ENCODE data around the gene SHC3. TPM values are rescaled to one million over a fixed set of nuclear protein-coding genes. Genes with fewer than 3 reads are reported as not detected.
A peak's percentile ranks its signal among the peaks of the same experiment; 100 is the strongest.

The SHC3 gene
- total and polyA plus RNA-seq, 8 donors = 0.15 to 1.7 (median 1.0) TPM

DNA sequence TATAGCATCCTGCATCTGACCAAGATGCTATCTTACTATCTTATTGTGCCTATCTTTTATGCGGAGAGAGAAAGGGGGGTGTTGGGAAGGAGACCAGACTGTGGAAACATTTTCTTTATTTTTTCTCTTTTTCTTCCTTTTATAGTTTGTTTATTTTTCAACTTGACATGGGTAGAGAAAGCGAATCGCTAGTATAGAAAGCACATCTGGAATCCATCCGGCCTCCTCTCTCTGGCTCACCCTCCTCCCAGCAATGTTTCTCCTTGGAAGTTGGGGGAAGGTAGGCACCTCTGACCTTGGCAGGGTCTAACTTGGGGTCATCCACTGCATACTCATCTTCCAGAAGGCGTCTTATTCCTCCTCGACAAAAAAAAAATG lies 183.4 kb downstream of the SHC3 start:
- DNase-seq = peak in 1 of 2 donors; percentile 62
- peak overlapping the region in 4 of 5 donors; percentile 9 to 92 (median 40) for H3K27ac ChIP-seq
- H3K4me3 ChIP-seq = peak overlapping the region in 2 of 4 donors; percentile 68 to 90
- peaks cover 0 to 13% (median 7%) of the 10 kb centered on the region in 3 donors for H3K27me3 ChIP-seq
- WGBS, 5 donors = 42 to 84% (median 72%) methylated on average over 6 of the region's 6 CpGs
- intact Hi-C loops (cut with DNase I; ENCODE audit: low total_unique reads) = no loop called here
- H3K36me3 ChIP-seq = peaks cover 0 to 11% (median 4%) of the 10 kb centered on the region in 4 donors
- peaks cover 34 to 91% (median 58%) of the 10 kb centered on the region in 4 donors for H3K4me1 ChIP-seq
- TF ChIP-seq, protein P1, sequence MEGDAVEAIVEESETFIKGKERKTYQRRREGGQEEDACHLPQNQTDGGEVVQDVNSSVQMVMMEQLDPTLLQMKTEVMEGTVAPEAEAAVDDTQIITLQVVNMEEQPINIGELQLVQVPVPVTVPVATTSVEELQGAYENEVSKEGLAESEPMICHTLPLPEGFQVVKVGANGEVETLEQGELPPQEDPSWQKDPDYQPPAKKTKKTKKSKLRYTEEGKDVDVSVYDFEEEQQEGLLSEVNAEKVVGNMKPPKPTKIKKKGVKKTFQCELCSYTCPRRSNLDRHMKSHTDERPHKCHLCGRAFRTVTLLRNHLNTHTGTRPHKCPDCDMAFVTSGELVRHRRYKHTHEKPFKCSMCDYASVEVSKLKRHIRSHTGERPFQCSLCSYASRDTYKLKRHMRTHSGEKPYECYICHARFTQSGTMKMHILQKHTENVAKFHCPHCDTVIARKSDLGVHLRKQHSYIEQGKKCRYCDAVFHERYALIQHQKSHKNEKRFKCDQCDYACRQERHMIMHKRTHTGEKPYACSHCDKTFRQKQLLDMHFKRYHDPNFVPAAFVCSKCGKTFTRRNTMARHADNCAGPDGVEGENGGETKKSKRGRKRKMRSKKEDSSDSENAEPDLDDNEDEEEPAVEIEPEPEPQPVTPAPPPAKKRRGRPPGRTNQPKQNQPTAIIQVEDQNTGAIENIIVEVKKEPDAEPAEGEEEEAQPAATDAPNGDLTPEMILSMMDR (IDR thresholded peaks at IDR 0.05) = no peak
- H3K9me3 ChIP-seq = no peaks in the 10 kb centered on the region

DNA sequence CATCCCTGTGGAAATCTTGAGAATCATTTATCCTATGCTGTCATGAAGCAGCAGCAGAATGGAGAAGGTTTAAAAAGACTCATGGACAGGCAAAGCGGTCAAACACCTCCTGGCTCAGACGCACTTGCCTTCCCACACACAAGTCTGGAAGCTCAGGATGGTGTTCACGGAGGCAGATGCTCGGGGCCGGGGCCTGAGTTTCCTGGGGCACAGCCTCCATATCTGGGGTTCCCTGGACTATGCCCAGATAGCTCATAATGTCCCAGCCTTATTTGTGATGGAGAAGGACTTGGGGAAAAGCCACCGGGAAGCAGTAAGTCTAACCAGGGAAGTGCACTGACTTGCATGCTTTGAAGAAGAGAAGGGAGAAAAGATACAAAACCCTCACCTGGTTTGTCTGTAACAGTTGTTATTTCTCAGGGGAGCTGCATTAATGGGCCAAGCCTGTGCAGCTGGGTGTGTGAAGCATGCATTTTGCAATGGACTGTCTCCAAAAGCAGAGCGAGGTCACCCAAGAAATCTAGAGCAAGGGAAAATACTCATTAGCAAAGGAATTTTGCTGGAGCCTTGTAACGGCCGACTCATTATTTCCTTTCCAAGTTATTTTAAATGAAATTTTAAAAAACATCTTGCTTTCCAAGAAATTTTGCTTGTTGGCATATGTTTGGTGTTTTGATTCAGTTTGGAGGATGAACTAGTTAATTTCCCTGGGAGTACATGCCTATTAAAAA lies 184.0 kb downstream of the SHC3 start:
- Histone ChIP-seq H3K36me3 (peaks cover 0 to 11% (median 4%) of the 10 kb centered on the region in 4 donors), H3K27me3 (peaks cover 0 to 13% (median 7%) of the 10 kb centered on the region in 3 donors), H3K27ac (peak overlapping the region in 4 of 5 donors; percentile 9 to 92 (median 40)), H3K4me1 (peaks cover 29 to 91% (median 57%) of the 10 kb centered on the region in 4 donors), H3K9me3 (no peaks in the 10 kb centered on the region), H3K4me3 (peak overlapping the region; percentile 68 to 90 (median 85))
- 56 to 84% (median 74%) methylated on average over 9 of the region's 9 CpGs for WGBS, 5 donors
- peak in 1 of 2 donors; percentile 70 for DNase-seq
- TF ChIP-seq EP300 (IDR thresholded peaks at IDR 0.05) (no peak), POLR2A (IDR thresholded peaks at IDR 0.05) (no peak), POLR2AphosphoS5 (IDR thresholded peaks at IDR 0.05) (no peak)
- TF ChIP-seq, protein P1 (IDR thresholded peaks at IDR 0.05) = no peak
- intact Hi-C loops (cut with DNase I; ENCODE audit: low total_unique reads) = no loop called here

DNA sequence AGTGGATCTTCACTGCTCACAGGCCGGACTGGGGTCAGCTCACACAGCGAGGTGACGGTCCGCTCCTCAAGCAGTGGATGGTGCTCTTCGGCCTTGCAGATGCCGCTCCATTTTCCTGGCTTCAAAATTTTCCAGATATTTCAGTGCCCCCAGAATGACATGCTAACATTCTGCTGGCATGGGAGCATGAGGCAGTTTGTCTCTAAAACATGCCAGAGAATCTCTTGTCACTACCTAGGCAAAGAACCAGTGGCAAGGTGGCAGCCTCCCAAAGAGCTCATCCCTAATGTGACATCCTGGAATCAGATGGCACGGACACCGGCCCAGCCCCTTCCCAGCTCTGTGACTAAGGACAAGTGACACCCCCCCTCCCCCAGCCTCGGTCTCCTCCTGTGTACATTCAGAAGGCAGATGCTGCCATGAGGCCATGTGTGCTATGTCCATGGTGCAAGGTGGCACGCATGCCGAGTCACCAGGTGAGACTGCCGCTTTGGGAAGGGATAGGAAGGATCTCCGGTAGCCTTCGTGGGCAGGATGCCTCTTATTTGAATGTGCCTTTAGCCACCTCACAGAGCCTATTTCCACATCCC lies 184.7 kb downstream of the SHC3 start:
- Histone ChIP-seq H3K9me3 (no peaks in the 10 kb centered on the region), H3K4me3 (peak overlapping the region; percentile 68 to 90 (median 85)), H3K36me3 (peaks cover 0 to 11% (median 4%) of the 10 kb centered on the region in 4 donors), H3K27me3 (peaks cover 0 to 13% (median 7%) of the 10 kb centered on the region in 3 donors), H3K27ac (peak overlapping the region in 4 of 5 donors; percentile 9 to 92 (median 32)), H3K4me1 (peaks cover 33 to 91% (median 57%) of the 10 kb centered on the region in 4 donors)
- 78 to 94% (median 93%) methylated on average over 11 to 14 of the region's 14 CpGs for WGBS, 5 donors
- intact Hi-C loops (cut with DNase I; ENCODE audit: low total_unique reads) = no loop called here
- DNase-seq = no peak
- TF ChIP-seq POLR2A (IDR thresholded peaks at IDR 0.05) = no peak

DNA sequence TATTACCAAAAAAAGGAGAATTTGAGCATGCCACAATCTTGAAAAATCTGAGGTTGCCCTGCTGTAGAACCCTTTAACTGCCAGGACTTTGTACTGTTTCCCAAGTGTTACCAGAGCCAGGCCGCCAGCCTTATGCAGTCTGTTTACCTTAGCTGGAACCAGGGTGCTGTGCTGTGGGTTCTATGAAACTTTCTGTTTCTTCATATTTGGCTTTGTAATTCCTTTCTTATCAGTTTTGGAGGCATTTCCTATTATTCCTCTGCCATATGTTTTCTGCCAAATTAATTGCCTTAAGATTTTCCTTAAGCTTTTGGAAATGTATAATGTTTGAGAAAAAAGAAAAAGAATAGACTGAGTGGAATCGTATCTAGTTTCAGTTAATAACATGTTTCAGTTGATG lies 185.3 kb downstream of the SHC3 start:
- Histone ChIP-seq H3K9me3 (no peaks in the 10 kb centered on the region), H3K27me3 (peaks cover 0 to 13% (median 7%) of the 10 kb centered on the region in 3 donors), H3K36me3 (peaks cover 0 to 11% (median 4%) of the 10 kb centered on the region in 4 donors), H3K27ac (peak overlapping the region in 3 of 5 donors; percentile 29 to 92 (median 34)), H3K4me3 (peak overlapping the region; percentile 68 to 90 (median 85)), H3K4me1 (peaks cover 27 to 85% (median 53%) of the 10 kb centered on the region in 4 donors)
- no peak for DNase-seq
- TF ChIP-seq POLR2AphosphoS5 (IDR thresholded peaks at IDR 0.05) (no peak), EP300 (IDR thresholded peaks at IDR 0.05) (no peak)
- intact Hi-C loops (cut with DNase I; ENCODE audit: low total_unique reads) = no loop called here
- 24 to 55% (median 37%) methylated on average over 2 of the region's 2 CpGs for WGBS, 5 donors

DNA sequence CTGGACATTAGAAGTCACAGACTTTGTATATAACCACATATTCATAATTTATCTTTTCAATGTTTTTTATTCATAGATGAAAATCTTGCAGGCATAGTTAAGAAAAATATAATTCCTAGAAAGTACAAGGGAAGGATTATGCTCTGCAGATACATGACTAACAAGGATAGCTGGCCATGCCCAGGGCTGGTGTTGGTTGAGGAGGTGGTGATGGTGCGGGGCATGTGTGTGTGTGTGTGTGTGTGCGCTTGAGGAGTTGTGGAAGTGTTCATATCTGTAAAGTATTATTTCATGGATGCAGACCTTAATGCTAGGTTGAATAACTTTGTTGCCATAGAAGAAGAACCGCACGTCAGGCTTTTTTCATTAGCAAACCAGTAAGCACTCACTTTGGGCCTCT lies 186.1 kb downstream of the SHC3 start:
- Histone ChIP-seq H3K27ac (peak overlapping the region in 3 of 5 donors; percentile 82 to 92 (median 91)), H3K9me3 (no peaks in the 10 kb centered on the region), H3K36me3 (peaks cover 0 to 11% (median 4%) of the 10 kb centered on the region in 4 donors), H3K27me3 (peaks cover 0 to 13% (median 7%) of the 10 kb centered on the region in 3 donors), H3K4me1 (peaks cover 24 to 80% (median 46%) of the 10 kb centered on the region in 4 donors), H3K4me3 (peak overlapping the region; percentile 68 to 90 (median 85))
- no peak for DNase-seq
- 48 to 82% (median 62%) methylated on average over 4 of the region's 4 CpGs for WGBS, 5 donors
- TF ChIP-seq, protein P1 (IDR thresholded peaks at IDR 0.05) = no peak
- no peak for TF ChIP-seq POLR2AphosphoS5 (IDR thresholded peaks at IDR 0.05)
- TF ChIP-seq POLR2A (IDR thresholded peaks at IDR 0.05) = no peak
- no peak for TF ChIP-seq EP300 (IDR thresholded peaks at IDR 0.05)
- intact Hi-C loops (cut with DNase I; ENCODE audit: low total_unique reads) = no loop called here

Measured in stomach (tissue), 9 donors.